Smooth muscle cell of the brain vasculature (primary cell): ENCODE measurements around the gene POU3F4.

Experiments
- DNase-seq: peaks from one replicate; pipeline ENCODE4 v3.0.0-alpha.2; 2012; ENCODE audit warnings: low read depth, low spot score

Gene POU3F4

DNA sequence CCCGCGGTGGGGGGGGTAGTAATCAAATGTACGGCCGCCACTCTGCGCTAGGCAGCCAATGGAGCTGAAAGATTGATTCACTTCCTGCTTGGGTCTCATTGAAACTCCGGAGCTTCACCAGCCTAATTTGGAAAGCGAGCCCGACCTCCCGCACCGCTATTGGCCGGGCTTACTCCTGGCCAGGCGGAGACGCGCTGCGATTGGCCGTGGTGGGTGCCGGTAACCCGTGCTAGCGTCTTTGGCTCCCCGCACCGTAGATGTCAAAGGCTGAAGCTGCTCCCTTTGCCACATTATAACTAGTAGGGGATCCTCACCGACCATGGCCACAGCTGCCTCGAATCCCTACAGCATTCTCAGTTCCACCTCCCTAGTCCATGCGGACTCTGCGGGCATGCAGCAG is at the start of gene POU3F4:
POU3F4 (plus strand) TSS at position 285 of the 400 bp plus-strand sequence; CDS start at position 320, 35 bp downstream.
- DNase-seq = no peak

GRCh38 chrX:83469551-83469950 is 38.5 kb upstream of the POU3F4 start:
- no peak for DNase-seq

DNA sequence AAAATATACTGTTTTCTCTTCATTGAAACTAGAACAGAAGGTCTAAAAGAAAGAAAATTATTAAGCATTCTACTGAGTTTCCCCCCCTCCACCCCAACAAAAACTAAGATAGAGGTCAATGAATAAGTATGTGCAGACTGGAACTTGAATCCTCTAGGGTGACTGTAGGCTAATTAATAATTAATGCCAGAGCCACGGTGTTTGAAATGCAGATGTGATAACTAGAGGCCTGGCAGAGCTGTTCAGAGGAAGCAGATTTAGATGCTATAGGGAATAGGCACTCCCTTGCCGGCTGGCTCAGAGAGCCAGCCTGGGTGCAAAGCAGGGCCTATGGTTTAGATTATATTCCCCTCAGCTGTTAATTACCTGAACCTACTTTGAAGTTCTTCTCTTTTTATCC is 12.2 kb upstream of the POU3F4 start:
- DNase-seq = no peak

DNA sequence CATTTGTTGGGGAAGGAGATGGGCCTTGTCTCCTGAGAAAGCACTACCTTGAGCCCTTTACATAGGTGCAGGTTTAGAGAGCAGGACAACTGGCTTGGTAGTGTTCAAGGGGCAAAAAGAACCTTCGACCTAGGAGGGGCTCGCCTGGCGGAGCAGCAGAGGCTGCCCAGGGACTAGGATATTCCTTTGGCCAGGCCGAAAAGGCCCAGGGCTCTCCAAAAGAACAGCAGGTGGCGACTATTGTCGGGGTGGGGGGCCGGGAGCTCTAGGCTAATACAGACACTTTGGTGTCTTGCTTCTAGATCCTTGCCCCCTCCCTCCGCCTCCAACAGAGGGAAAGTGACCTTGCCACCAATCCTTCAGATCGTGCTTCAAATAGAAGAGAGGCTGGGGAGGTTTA is 7.1 kb upstream of the POU3F4 start:
- DNase-seq = no peak

DNA sequence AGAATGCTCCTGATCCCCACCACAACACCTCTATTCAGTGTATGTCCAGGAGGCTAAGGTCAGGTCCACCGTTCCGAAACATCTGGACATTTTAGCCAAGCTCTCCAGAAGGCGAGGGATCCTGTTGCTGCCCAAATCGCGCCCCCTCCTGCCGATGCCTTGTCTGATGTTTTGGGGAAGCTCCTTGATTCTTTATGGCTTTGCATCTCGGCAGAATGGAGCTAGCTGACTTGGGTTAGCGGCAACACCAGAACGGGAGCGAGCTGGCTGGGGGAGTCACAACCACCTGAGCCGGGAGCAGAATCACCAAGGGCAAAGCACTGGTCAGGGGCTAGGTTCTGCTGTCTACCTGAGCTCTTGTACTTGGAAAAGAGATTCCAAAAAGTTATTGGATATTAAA is 6.6 kb upstream of the POU3F4 start:
- DNase-seq = no peak

DNA sequence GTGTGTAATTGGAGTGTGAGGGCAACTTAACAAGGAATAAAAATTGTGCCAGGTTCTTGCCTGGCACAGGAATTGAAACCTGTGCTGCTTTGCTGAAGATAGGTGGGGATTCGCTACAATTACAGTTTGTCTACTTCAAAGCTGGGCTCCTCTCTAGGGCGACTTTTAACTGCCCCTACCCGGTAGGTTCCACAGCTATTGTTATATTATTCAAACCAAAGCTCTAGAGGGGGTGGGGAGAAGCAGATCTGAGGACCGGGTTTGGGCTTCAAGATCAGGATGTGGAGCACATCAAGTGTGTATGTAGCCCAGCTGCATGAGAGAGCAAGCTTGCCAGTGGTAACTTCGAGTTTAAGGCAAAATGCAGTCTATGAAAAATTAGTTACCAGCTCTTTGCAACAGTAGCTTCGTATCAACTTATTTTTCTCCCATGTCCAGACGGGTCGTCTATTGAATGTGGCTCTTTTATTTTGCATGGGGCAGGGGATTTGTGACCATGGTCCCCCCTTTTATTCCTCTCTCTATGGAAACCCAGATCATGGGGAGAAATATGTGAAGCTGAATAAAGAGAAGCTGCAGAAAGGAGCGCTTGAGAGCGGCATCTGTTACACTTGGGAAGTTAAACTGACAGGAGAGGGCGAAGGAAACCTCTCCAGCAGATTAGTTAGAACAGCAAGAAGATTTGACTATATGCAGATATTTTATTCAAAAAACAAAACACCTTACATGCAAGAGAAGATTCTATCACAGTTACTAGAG is 3.2 kb upstream of the POU3F4 start:
- no peak for DNase-seq

GRCh38 chrX:83508526-83509253 is 600 bp downstream of the POU3F4 start:
- no peak for DNase-seq

DNA sequence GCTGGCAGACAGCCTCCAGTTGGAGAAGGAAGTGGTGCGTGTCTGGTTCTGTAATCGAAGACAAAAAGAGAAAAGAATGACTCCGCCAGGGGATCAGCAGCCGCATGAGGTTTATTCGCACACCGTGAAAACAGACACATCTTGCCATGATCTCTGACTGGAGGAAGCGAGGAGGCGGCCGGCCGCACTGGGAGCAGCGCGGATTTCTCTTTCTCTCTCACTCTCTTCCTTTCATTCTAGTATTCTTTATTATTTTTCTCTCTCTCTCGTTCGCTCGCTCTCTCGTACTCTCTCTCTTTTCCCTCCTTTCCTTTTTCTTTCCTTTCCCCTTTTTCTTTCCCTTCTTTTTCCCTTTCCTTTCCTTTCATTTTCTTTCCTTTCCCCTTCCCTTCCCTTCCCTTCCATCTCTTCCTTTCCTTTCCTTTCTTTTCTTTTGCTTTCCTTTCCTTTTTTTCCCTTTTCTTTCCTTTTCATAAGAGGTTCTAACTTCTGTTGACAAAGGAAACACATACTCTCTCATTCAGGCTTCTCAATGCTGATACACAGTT is 1.2 kb downstream of the POU3F4 start:
- DNase-seq = no peak

- DNase-seq = no peak
These were observed 2.5 kb downstream of the POU3F4 start for GRCh38 chrX:83510510-83511062.

- DNase-seq = no peak
These were observed 3.1 kb downstream of the POU3F4 start for GRCh38 chrX:83511208-83511607.

DNA sequence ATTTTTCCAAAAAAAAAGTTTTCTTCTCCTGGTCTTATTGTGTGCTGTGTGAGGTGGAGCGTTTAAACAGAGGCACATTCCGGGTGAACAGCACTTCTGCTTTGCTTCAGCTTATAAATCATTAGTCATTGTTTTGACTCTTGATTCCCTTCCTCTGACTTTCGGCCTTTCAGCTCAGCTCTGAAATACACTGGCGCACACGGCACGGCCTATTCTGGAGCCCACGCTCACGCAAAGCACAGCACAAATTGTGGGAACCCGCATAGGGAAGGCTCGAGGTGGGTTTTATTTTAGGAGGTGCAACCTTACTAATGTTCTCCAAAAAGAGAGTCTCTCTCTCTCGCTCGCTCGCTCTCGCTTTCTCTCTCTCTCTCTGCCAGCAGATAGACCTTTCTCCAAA is 4.0 kb downstream of the POU3F4 start:
- no peak for DNase-seq

- no peak for DNase-seq
These were observed 8.5 kb downstream of the POU3F4 start for GRCh38 chrX:83516597-83516996.

DNA sequence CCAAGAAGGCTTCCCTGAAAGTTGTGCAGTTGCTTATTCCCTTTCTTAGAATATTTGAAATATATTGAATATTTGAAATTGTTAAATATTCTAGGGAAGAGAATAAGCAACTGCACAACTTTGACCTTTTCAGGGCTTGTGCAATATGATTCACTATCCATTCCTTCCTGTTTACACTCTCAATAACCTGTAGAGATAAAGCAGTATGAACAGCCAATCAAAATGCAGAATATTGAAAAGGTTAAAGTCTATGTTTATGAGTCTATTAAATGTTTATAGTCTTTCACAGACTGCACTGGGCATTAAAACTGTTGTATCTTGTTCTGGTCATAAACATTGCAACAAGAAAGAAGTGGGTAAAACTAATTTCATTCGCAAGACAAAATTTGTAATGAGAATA is 13.8 kb downstream of the POU3F4 start:
- no peak for DNase-seq

DNA sequence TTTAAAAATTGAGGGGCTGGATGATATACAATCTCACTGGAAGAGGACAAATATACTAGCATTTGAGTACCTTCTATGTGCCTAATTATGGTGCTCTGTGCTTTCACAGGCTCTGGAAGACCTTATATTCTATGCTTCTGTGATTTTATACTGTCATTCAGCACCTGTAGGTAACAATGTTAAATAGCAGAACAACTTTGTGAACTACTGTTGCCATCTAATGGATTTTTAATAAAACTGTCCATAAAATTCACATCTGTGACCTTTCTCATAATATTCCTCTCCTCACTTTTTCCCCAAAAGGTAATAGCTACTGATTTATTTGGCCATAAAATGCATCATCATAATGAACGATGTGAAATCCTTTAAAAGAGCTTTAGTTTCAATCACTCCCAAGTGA is 21.9 kb downstream of the POU3F4 start:
- no peak for DNase-seq

- DNase-seq = no peak
These were observed 27.5 kb downstream of the POU3F4 start for GRCh38 chrX:83535417-83536196.
